Stimulated activated CD8-positive, alpha-beta memory T cell treated with anti-CD3 and anti-CD28 coated beads, Interleukin-4, amount 100 ng/mL, for 48 hours (primary cell): ENCODE results near the gene KRTAP2-1.
"Not testable (repeated sequence)": the region's sequence is repeated elsewhere in the genome, so short reads cannot be mapped to it uniquely, and the experiment has no call there.

Source experiments
- DNase-seq: peaks from one replicate; pipeline ENCODE4 v3.0.0-alpha.2; 2020

Gene KRTAP2-1

DNA sequence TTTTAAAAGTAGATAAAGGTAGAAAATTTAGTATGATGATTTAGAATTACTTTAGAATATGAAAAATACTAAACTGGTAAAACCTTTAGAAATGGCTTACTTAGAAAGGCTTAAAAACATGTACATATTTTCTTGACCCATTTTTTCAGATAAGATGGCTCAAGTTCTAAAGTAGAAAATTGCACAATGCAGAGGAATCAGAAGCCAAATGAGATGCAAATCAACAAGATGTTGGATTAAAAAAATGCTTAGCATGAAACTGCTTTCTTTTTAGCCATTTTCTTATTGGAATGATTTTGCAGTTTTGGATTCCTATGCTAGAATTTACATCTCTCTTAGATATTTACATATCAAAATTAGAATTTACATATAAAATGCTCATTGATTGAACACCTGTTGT is 36.7 kb downstream of the KRTAP2-1 start:
- no peak for DNase-seq

DNA sequence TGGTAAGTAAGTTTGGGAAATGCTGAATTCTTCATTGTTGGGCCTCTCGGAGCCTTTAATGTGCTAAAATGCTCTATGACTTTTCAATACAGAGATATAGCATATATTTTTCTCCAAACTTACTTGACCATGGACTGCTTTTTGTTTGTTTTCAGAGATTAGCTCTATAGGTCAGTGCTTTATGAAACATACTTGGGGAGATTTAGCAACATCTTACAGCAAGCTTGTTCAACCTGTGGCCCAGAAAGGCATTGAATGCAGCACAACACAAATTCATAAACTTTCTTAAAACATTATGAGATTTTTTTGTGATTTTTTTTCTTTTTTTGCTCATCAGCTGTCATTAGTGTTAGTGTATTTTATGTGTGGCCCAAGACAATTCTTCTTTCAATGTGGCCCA is 37.2 kb downstream of the KRTAP2-1 start:
- no peak for DNase-seq

DNA sequence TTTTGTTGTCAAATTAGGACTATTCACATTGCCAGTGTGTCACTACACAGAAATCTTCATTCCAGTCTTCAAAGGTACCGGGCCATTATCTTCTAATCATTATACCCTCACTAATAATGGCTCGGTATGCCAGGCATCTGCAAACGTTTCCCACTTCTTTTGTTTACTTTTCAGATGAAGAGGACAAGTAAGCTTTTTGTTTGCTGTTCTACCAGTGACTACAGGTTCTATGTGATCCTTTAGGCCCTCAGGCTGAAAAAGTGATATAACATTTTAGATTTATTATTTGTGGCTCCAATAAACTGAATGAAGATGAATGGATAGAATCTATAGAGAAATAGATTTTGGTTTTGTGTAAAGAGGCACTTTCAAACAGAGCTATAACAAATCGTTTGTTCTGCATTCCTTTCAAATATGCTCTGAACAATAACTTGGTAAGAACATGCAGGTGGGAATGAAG is 37.8 kb downstream of the KRTAP2-1 start:
- no peak for DNase-seq

- no peak for DNase-seq
Measured at GRCh38 chr17:41008811-41009210, 38.3 kb downstream of the KRTAP2-1 start, which contains the start of gene KRTAP3-1. KRTAP3-1 (minus strand) TSS chr17:41009128; CDS start chr17:41009074, 54 bp downstream.

- DNase-seq = no peak
Measured at GRCh38 chr17:41004397-41004796, 42.7 kb downstream of the KRTAP2-1 start.

DNA sequence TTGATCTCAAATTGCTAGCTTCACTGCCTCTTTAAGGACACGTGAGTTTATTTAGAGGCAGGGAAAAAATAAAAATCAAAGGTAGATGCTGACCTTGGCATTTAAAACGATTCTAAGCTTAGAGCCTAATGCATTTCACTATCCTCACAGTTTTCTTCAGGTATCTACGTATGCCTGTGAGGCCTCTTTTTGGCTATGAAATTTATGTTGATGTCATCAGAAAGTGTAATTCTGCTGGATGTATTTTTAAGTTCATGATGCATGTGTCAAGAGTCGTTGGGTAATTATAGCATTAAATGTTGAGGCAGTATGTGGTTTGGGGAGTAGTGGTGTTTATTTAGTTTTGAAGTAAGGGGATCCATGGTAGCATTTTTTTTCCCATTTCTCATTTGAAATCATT is 43.2 kb downstream of the KRTAP2-1 start:
- DNase-seq = no peak

DNA sequence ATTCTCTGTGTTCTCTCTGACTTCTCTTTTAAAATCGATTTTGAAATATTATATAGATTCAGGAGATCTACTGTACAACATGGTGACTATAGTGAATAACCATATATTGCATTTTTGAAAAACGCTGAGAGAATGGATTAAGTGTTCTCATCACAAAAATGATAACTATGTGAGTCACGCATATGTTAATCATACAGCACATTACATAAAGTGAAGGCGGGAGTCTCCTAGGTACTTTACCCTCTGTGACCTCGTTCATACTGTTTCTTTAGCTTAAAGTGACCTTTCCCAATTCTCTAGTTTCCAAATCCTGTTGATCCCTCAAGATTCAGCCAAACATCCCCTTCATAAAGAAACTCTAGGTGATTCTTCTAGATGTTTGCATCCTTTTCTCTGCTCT is 44.3 kb downstream of the KRTAP2-1 start:
- DNase-seq = no peak

GRCh38 chr17:41001795-41002194 is 45.3 kb downstream of the KRTAP2-1 start:
- no peak for DNase-seq

GRCh38 chr17:40999563-40999962 is 47.6 kb downstream of the KRTAP2-1 start, which contains the start of gene KRTAP3-2:
KRTAP3-2 (minus strand) TSS chr17:40999906; CDS start chr17:40999853, 53 bp downstream.
- DNase-seq = not testable (repeated sequence)

GRCh38 chr17:40997361-40997760 is 49.8 kb downstream of the KRTAP2-1 start:
- DNase-seq = no peak

GRCh38 chr17:40996829-40997228 is 50.3 kb downstream of the KRTAP2-1 start:
- DNase-seq = no peak
